HG03064 (cell line): ENCODE data around the gene TSPAN3.

ENCODE experiments used
- ATAC-seq: cut with Tn5 transposase; IDR thresholded peaks from one replicate; pipeline ENCODE4 v1.9.1; 2021; ENCODE audit warnings: low read depth; ENCODE audit not compliant: unreplicated experiment

Gene TSPAN3

GRCh38 chr15:76993114-76993725 is 77.7 kb downstream of the TSPAN3 start:
- ATAC-seq: no peak

GRCh38 chr15:76991741-76992645 is 78.9 kb downstream of the TSPAN3 start:
- no peak for ATAC-seq
